ENCODE results near the gene TNNC2. TPM values are rescaled to one million over a fixed set of nuclear protein-coding genes. Genes with fewer than 3 reads are reported as not detected.

TNNC2 gene
- total and polyA plus RNA-seq, 10 donors, result 0.54 to 3.4 (median 1.4) TPM; not detected in 5

GRCh38 chr20:45823949-45824835 lies 2.9 kb downstream of the TNNC2 start:
- Histone ChIP-seq H3K9me3 (no peaks in the 10 kb centered on the region), H3K4me3 (peak overlapping the region in 7 of 8 donors; percentile 13 to 64 (median 21)), H3K27me3 (replicated peaks in 1 of 7) (peaks cover 0 to 37% (median 22%) of the 10 kb centered on the region in 7 donors), H3K4me1 (peaks cover 0 to 30% (median 19%) of the 10 kb centered on the region in 6 donors), H3K36me3 (no peaks in the 10 kb centered on the region), H3K27ac (peak overlapping the region in 1 of 8 donors; percentile 12)
- 17 to 25% (median 20%) methylated on average over 49 to 57 of the region's 57 CpGs for WGBS, 5 donors
- intact Hi-C loops (cut with DNase I; ENCODE audit: low total_unique reads), result no loop called here
- TF ChIP-seq POLR2A (IDR thresholded peaks at IDR 0.05) (no peak), POLR2AphosphoS5 (IDR thresholded peaks at IDR 0.05) (peak in 2 of 3 donors; percentile 61 to 71)
- TF ChIP-seq, protein P1, sequence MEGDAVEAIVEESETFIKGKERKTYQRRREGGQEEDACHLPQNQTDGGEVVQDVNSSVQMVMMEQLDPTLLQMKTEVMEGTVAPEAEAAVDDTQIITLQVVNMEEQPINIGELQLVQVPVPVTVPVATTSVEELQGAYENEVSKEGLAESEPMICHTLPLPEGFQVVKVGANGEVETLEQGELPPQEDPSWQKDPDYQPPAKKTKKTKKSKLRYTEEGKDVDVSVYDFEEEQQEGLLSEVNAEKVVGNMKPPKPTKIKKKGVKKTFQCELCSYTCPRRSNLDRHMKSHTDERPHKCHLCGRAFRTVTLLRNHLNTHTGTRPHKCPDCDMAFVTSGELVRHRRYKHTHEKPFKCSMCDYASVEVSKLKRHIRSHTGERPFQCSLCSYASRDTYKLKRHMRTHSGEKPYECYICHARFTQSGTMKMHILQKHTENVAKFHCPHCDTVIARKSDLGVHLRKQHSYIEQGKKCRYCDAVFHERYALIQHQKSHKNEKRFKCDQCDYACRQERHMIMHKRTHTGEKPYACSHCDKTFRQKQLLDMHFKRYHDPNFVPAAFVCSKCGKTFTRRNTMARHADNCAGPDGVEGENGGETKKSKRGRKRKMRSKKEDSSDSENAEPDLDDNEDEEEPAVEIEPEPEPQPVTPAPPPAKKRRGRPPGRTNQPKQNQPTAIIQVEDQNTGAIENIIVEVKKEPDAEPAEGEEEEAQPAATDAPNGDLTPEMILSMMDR (IDR thresholded peaks at IDR 0.05 in 8 of 11, conservative IDR thresholded peaks at IDR 0.05 in 3 of 11), result peak in 9 of 11 experiments; percentile 24 to 60 (median 49)
- DNase-seq, result peak; percentile 85

DNA sequence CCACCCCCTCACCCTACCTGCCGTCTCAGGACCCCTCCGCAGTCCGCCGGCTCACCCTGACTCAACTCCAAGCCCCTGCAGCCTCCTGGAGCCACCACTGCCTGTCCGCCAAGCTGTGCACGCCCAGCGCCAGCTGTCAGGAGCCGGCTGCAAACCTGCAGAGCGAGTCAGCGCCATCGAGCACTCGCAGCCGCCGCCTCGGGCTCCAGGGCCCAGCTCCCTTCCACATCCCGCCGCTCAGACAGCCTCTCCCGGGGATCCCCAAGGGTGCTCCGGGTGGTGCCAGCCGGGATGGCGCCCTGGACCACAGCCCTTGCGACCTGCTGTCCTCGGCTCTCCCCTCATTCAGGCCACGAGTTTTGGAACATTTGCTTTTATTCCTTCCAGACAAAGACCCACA lies 4.3 kb downstream of the TNNC2 start:
- Histone ChIP-seq H3K27me3 (replicated peaks in 1 of 7) (peaks cover 0 to 37% (median 22%) of the 10 kb centered on the region in 7 donors), H3K4me1 (peaks cover 0 to 26% (median 19%) of the 10 kb centered on the region in 6 donors), H3K9me3 (no peaks in the 10 kb centered on the region), H3K4me3 (peak overlapping the region in 1 of 8 donors; percentile 64), H3K27ac (no peak overlapping the region), H3K36me3 (no peaks in the 10 kb centered on the region)
- 6 to 26% (median 11%) methylated on average over 6 to 24 of the region's 24 CpGs for WGBS, 5 donors
- TF ChIP-seq POLR2AphosphoS5 (IDR thresholded peaks at IDR 0.05) (no peak), POLR2A (IDR thresholded peaks at IDR 0.05) (no peak)
- TF ChIP-seq, protein P1 (IDR thresholded peaks at IDR 0.05 in 8 of 11, conservative IDR thresholded peaks at IDR 0.05 in 3 of 11), result no peak
- no peak for DNase-seq
- intact Hi-C loops (cut with DNase I; ENCODE audit: low total_unique reads), result no loop called here

DNA sequence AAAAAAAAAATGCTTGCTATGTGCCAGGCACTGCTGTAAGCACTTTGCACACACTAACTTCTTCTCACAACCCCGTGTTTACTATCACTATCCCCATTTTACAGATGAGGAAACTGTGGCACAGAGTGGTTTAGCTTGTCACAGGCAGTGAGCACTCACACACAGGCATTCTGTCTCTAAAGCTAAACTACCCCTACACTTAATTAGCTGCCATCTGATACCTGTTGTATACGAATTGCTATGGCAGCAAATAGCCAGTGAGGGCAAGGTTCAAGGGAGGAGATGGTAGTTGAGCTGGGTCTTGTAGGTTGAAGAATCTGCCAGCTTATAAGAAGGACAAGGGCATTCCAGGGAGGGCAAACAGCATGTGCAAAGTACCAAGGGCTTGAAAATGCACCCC lies 5.2 kb downstream of the TNNC2 start:
- TF ChIP-seq POLR2A (IDR thresholded peaks at IDR 0.05), result no peak
- TF ChIP-seq, protein P1 (IDR thresholded peaks at IDR 0.05 in 8 of 11, conservative IDR thresholded peaks at IDR 0.05 in 3 of 11), result no peak
- TF ChIP-seq POLR2AphosphoS5 (IDR thresholded peaks at IDR 0.05), result no peak
- 78 to 90% (median 82%) methylated on average over 2 of the region's 2 CpGs for WGBS, 5 donors
- H3K27ac ChIP-seq, result no peak overlapping the region
- peaks cover 0 to 8% (median 0%) of the 10 kb centered on the region in 6 donors for H3K36me3 ChIP-seq
- intact Hi-C loops (cut with DNase I; ENCODE audit: low total_unique reads), result no loop called here
- no peak overlapping the region for H3K4me3 ChIP-seq
- no peak for DNase-seq
- H3K9me3 ChIP-seq, result no peaks in the 10 kb centered on the region
- H3K4me1 ChIP-seq, result peaks cover 0 to 26% (median 19%) of the 10 kb centered on the region in 6 donors
- H3K27me3 ChIP-seq (replicated peaks in 1 of 7), result peaks cover 0 to 37% (median 22%) of the 10 kb centered on the region in 7 donors

GRCh38 chr20:45819466-45819865 lies 7.6 kb downstream of the TNNC2 start:
- 93 to 100% (median 96%) methylated on average over 4 of the region's 4 CpGs for WGBS, 5 donors
- intact Hi-C loops (cut with DNase I; ENCODE audit: low total_unique reads), result loop anchor here (10.0 kb wide), 1 partner anchor 145 kb away; no protein-coding TSS in a partner anchor
- H3K27me3 ChIP-seq (replicated peaks in 1 of 7), result peaks cover 0 to 35% (median 22%) of the 10 kb centered on the region in 7 donors
- peaks cover 0 to 23% (median 17%) of the 10 kb centered on the region in 6 donors for H3K4me1 ChIP-seq
- DNase-seq, result no peak
- H3K9me3 ChIP-seq, result no peaks in the 10 kb centered on the region
- no peak for TF ChIP-seq POLR2AphosphoS5 (IDR thresholded peaks at IDR 0.05)
- TF ChIP-seq POLR2A (IDR thresholded peaks at IDR 0.05), result no peak
- TF ChIP-seq, protein P1 (IDR thresholded peaks at IDR 0.05 in 8 of 11, conservative IDR thresholded peaks at IDR 0.05 in 3 of 11), result no peak
- H3K27ac ChIP-seq, result no peak overlapping the region
- H3K36me3 ChIP-seq, result peaks cover 0 to 29% (median 0%) of the 10 kb centered on the region in 6 donors
- no peak overlapping the region for H3K4me3 ChIP-seq

Measured in spleen (tissue), 11 donors.